ENCODE results near the gene CERS1.

GRCh38 chr19:18840288-18841267 is 55.4 kb downstream of the CERS1 start:
- TF ChIP-seq CTCF (conservative IDR thresholded peaks at IDR 0.05), result no peak
- TF ChIP-seq EZH2 (IDR thresholded peaks at IDR 0.05; ENCODE audit: low read depth), result no peak

Measured in PC-9 (cell line).